ENCODE results near the gene IER3IP1. TPM values are rescaled to one million over a fixed set of nuclear protein-coding genes. Genes with fewer than 3 reads are reported as not detected.
"Not testable (repeated sequence)": the region's sequence is repeated elsewhere in the genome, so short reads cannot be mapped to it uniquely, and the experiment has no call there.

Gene IER3IP1
- total RNA-seq, 2 experiments from 2014 or later = 5.5 to 11.6 TPM

GRCh38 chr18:47160256-47160655 lies 15.9 kb downstream of the IER3IP1 start:
- BruUV-seq (replicated peaks) = no TSS peak
- H3K9me2 ChIP-seq (ENCODE audit: insufficient read depth, low read length) = no peaks in the 10 kb centered on the region
- no peak overlapping the region for H3K4me3 ChIP-seq (ENCODE audit: low read depth, low read length, poor library complexity, severe bottlenecking)
- H3K27ac ChIP-seq (ENCODE audit: low read depth, low read length, poor library complexity, severe bottlenecking) = no peak overlapping the region
- H3K4me2 ChIP-seq (ENCODE audit: low read length) = no peak overlapping the region
- POLR2A ChIA-PET = interaction anchor here (1.1 kb wide), 1 partner anchor 9 kb away, joined by 3 read pairs; no protein-coding TSS in a partner anchor
- no peak overlapping the region for H2AFZ ChIP-seq (ENCODE audit: low read length)
- H3K9me3 ChIP-seq (ENCODE audit: low read length) = no peaks in the 10 kb centered on the region
- H4K20me1 ChIP-seq (ENCODE audit: insufficient read depth, low read length) = no peaks in the 10 kb centered on the region
- peaks cover 5% of the 10 kb centered on the region; the same call in 1 of the 2 replicates for H3K36me3 ChIP-seq (ENCODE audit: insufficient read depth, low read length)
- TF ChIP-seq EZH2phosphoT487 (IDR thresholded peaks at IDR 0.05; ENCODE audit: borderline replicate concordance, low read depth, low read length) = no peak
- TF ChIP-seq CTCF (conservative IDR thresholded peaks at IDR 0.05; ENCODE audit: low read length) = no peak
- intact Hi-C loops (cut with micrococcal nuclease; ENCODE audit: unreplicated experiment) = no loop called here
- no peak for DNase-seq (ENCODE audit: low spot score)
- H3K4me1 ChIP-seq (ENCODE audit: insufficient read depth, low read length, poor library complexity, severe bottlenecking) = no peaks in the 10 kb centered on the region
- H3K79me2 ChIP-seq (ENCODE audit: insufficient read depth, low read depth, low read length) = no peaks in the 10 kb centered on the region
- CTCF ChIA-PET (ENCODE audit: unreplicated experiment) = no interaction called here

- H3K9me2 ChIP-seq (ENCODE audit: insufficient read depth, low read length); POLR2A ChIA-PET; BruUV-seq (replicated peaks); H3K4me3 ChIP-seq (ENCODE audit: low read depth, low read length, poor library complexity, severe bottlenecking); intact Hi-C loops (cut with micrococcal nuclease; ENCODE audit: unreplicated experiment); CTCF ChIA-PET (ENCODE audit: unreplicated experiment); H3K27ac ChIP-seq (ENCODE audit: low read depth, low read length, poor library complexity, severe bottlenecking); H3K4me1 ChIP-seq (ENCODE audit: insufficient read depth, low read length, poor library complexity, severe bottlenecking); H2AFZ ChIP-seq (ENCODE audit: low read length); H3K4me2 ChIP-seq (ENCODE audit: low read length); DNase-seq (ENCODE audit: low spot score); H3K9me3 ChIP-seq (ENCODE audit: low read length); H3K79me2 ChIP-seq (ENCODE audit: insufficient read depth, low read depth, low read length); H4K20me1 ChIP-seq (ENCODE audit: insufficient read depth, low read length): not testable (repeated sequence)
- H3K36me3 ChIP-seq (ENCODE audit: insufficient read depth, low read length) = peaks cover 20% of the 10 kb centered on the region
These were observed 17.8 kb downstream of the IER3IP1 start for GRCh38 chr18:47158404-47158803.

GRCh38 chr18:47151439-47151838 lies 24.7 kb downstream of the IER3IP1 start:
- H3K4me3 ChIP-seq (ENCODE audit: low read depth, low read length, poor library complexity, severe bottlenecking) = peak overlapping the region; percentile 75
- intact Hi-C loops (cut with micrococcal nuclease; ENCODE audit: unreplicated experiment) = no loop called here
- no peaks in the 10 kb centered on the region for H3K79me2 ChIP-seq (ENCODE audit: insufficient read depth, low read depth, low read length)
- H3K9me2 ChIP-seq (ENCODE audit: insufficient read depth, low read length) = no peaks in the 10 kb centered on the region
- no peak for DNase-seq (ENCODE audit: low spot score)
- ChIA-PET CTCF (ENCODE audit: unreplicated experiment) (no interaction called here), POLR2A (interaction anchor here (1.3 kb wide), 1 partner anchor 8 kb away, joined by 3 read pairs; no protein-coding TSS in a partner anchor)
- peaks cover 4% of the 10 kb centered on the region for H3K4me1 ChIP-seq (ENCODE audit: insufficient read depth, low read length, poor library complexity, severe bottlenecking)
- H2AFZ ChIP-seq (ENCODE audit: low read length) = peak overlapping the region; percentile 66; the same call in 1 of the 2 replicates
- H3K36me3 ChIP-seq (ENCODE audit: insufficient read depth, low read length) = peaks cover 20% of the 10 kb centered on the region
- no TSS peak for BruUV-seq (replicated peaks)
- peak overlapping the region; percentile 95 for H3K4me2 ChIP-seq (ENCODE audit: low read length)
- H3K27ac ChIP-seq (ENCODE audit: low read depth, low read length, poor library complexity, severe bottlenecking) = no peak overlapping the region
- TF ChIP-seq CTCF (conservative IDR thresholded peaks at IDR 0.05; ENCODE audit: low read length) (no peak), EZH2phosphoT487 (IDR thresholded peaks at IDR 0.05; ENCODE audit: borderline replicate concordance, low read depth, low read length) (no peak)
- H3K9me3 ChIP-seq (ENCODE audit: low read length) = no peaks in the 10 kb centered on the region
- no peaks in the 10 kb centered on the region for H4K20me1 ChIP-seq (ENCODE audit: insufficient read depth, low read length)
